Adrenal gland (tissue), 5 donors: ENCODE results near the gene ITCH.
A peak's percentile ranks its signal among the peaks of the same experiment; 100 is the strongest.

ENCODE experiments used
- POLR2A ChIP-seq, 2 donors: fragments of 450-650 bp; IDR thresholded peaks; one replicate each; pipeline ENCODE4 v1.6.1; 2017; ENCODE audit warnings: antibody characterized with exemption in 2 of 2, mild to moderate bottlenecking in 2 of 2, moderate library complexity in 1 of 2
- TF ChIP-seq, protein P1 (sequence below), 6 experiments: fragments of 450-650 bp in 4 of 6; fragments of 200-600 bp in 2 of 6; sonication (generic) in 1 of 6; IDR thresholded peaks; 1 replicate in 5 of 6; 2 replicates in 1 of 6; pipeline versions ENCODE4 v1.5.1 to v1.8.0; 2016 to 2021; ENCODE audit warnings: antibody characterized with exemption in 6 of 6, mild to moderate bottlenecking in 2 of 6, moderate library complexity in 1 of 6
- donor health status: DM: no; HTN: no; CAD: no.

DNA sequence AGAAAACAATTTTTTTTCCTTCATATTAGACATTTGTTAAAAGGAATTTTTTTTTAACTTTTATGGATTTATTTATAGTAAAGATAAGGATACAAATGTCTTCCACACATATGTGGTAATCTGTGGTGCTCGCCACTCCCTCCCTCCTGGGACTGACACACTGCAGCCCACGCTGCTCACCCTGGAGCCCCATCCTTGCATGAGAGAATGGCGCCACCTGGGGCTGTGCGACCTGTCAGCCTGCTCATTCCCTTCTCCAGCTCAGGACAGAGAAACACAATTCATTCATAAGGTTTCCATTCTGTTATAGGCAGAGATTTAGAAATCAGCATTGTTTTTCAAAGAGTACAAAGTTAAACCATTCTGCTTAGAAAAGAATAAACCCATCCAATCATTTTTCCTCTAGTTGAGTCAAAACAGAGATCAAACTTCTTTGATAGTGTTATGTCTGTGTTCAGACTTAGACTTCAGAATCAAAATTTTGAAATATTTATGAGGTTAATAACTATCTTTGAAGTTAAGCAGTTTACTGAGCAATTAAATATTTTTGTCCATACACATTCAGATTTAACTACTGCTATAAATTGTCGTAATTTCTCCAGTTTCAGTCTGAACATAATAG, 110.3 kb downstream of the ITCH start:
- TF ChIP-seq, protein P1, sequence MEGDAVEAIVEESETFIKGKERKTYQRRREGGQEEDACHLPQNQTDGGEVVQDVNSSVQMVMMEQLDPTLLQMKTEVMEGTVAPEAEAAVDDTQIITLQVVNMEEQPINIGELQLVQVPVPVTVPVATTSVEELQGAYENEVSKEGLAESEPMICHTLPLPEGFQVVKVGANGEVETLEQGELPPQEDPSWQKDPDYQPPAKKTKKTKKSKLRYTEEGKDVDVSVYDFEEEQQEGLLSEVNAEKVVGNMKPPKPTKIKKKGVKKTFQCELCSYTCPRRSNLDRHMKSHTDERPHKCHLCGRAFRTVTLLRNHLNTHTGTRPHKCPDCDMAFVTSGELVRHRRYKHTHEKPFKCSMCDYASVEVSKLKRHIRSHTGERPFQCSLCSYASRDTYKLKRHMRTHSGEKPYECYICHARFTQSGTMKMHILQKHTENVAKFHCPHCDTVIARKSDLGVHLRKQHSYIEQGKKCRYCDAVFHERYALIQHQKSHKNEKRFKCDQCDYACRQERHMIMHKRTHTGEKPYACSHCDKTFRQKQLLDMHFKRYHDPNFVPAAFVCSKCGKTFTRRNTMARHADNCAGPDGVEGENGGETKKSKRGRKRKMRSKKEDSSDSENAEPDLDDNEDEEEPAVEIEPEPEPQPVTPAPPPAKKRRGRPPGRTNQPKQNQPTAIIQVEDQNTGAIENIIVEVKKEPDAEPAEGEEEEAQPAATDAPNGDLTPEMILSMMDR (IDR thresholded peaks at IDR 0.05), result peak in 2 of 6 experiments; percentile 12
- no peak for TF ChIP-seq POLR2A (IDR thresholded peaks at IDR 0.05)
